Bladder microvascular endothelial cell (primary cell): ENCODE results near the gene ABRACL. TPM values are rescaled to one million over a fixed set of nuclear protein-coding genes. Genes with fewer than 3 reads are reported as not detected.

ENCODE experiments used
- total RNA-seq: library from RNA; depleted of rRNA; stranded (reverse); fragments of >200 nt; gene quantifications from 2 replicates; pipeline ENCODE4 v1.2.3, GENCODE V29; 2014

ABRACL gene, protein sequence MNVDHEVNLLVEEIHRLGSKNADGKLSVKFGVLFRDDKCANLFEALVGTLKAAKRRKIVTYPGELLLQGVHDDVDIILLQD
- total RNA-seq: 27.8 and 87.6 TPM in 2 replicates

DNA sequence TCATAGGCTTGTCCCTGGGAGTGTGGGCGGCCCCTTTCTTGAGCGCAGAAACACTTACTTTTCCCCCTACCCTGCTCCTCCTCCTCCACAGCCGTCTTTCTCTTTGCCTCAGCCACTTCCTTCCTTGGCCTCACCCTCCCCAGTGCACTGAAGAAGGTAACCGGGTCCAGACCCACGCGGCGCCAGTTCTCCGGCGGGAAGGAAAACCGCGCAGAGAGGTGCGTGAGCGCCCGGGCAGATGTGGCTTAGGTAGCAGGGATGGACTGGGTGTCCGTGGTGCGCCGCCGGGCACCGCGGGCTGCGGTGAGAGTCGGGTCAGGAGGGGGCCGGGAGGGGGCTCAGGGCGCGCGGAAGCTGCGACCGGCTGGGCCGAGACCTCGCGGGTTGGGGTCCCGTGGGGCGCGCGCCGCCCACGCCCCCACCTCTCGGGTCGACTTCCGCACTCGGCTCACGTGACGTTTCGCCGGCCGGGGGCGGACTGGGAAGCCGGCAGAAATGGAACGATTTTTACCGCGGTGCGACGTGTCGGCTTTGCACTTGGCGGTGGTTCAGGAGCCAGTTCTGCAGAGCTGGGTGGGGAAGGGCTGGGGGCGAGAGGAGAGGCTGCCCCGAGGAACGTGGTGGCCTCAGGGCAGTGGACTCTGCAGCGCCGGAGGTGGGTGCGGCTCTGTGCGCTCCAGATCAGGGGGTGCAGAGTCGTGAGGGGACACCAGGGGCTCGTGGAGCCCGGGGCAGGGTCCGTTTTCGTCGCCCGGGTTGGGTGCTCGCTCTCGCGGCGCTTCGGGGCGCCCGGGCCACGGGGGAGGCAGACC is at the start of gene ABRACL:
Gene ABRACL, plus strand, starts transcription at position 88 of the 812 bp plus-strand sequence. CDS start 5,416 bp downstream, outside the sequence.

DNA sequence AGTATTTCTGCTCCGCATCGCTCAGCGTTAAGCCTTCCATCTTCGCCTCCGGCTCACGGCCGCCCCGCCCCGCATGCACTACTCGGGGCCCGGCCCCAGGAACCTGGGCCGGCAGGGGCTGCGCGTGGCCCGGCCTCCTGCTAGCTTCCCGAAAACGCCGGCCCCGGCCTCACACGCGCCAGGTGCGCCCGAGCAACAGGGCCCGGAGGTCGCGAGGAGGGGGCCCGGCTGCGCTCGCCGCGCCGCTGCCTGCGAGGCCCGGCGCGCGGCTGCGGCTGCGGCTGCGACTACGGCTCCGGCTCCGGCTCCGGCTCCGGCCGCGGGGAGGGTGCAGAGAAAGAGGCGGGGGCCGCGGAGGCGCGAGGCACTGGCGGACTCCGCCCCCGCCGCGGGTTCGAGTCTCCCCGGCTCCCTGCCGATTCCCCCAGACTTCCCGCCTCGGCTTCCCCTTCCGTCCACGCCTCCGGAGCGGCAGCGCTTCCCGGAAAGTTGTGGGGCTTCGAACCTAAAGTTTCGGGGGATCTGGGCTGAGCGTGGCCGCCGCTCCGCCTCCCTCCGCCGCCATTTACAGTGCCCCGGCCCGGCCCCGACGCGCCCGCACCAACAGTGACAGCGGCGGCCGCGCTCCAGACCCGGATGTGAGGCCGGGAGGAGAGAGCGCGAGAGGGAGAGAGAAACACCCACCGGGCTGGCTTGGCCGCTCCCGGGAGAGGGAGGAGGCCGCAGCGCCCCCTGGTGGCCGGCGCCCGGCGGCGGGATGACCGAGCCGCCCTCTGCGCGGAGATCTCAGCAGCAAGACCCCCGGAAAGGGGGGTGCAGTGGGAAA is 40.7 kb upstream of the ABRACL start, which contains the start of gene REPS1:
Gene REPS1, minus strand, starts transcription at position 611 of the 826 bp plus-strand sequence. Its CDS starts 571 bp downstream, at position 40.

Other genes starting within 250 kb of the ABRACL start
- gene ECT2L, start 232.7 kb upstream of the ABRACL start, total RNA-seq: not detected in 2 replicates
- gene REPS1, start 40.5 kb upstream of the ABRACL start, total RNA-seq: 23.6 and 25.0 TPM in 2 replicates
- gene HECA, start 106.3 kb downstream of the ABRACL start, total RNA-seq: 20.7 and 24.5 TPM in 2 replicates